ENCODE data around the gene RPL35.
"Not testable (repeated sequence)": the region's sequence is repeated elsewhere in the genome, so short reads cannot be mapped to it uniquely, and the experiment has no call there.

Gene RPL35

DNA sequence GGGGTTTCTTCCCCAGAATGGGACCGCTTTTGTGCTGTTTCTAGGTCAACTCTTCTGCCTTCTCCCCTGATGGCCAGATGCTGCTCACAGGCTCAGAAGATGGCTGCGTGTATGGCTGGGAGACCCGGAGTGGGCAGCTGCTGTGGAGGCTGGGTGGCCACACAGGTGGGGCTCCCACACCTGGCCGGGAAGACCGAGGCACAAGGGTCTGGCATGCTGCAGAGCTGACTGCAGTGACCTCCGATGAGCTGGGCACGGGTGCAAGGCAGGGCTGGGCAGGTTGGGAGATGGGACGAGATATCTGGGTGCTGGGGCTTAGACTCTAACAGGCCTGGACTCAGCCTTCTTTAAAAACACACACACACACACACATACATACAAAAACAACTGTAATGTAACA lies 7.6 kb downstream of the RPL35 start:
- no peak for TF ChIP-seq CTCF (IDR thresholded peaks at IDR 0.05; ENCODE audit: low read depth, low read length, missing control alignments)
- H3K4me3 ChIP-seq (replicated peaks; ENCODE audit: low read depth, low read length): no peak overlapping the region
- DNase-seq (ENCODE audit: extremely low read depth, low read depth): no peak

- no peak for DNase-seq (ENCODE audit: extremely low read depth, low read depth)
- TF ChIP-seq CTCF (IDR thresholded peaks at IDR 0.05; ENCODE audit: low read depth, low read length, missing control alignments): no peak
- H3K4me3 ChIP-seq (replicated peaks; ENCODE audit: low read depth, low read length): peak overlapping the region; percentile 46
Measured at GRCh38 chr9:124853605-124854143, 8.1 kb downstream of the RPL35 start.

- peak; percentile 84 for TF ChIP-seq CTCF (IDR thresholded peaks at IDR 0.05; ENCODE audit: low read depth, low read length, missing control alignments)
- H3K4me3 ChIP-seq (replicated peaks; ENCODE audit: low read depth, low read length): peak within 1 kb of the TSS; percentile 46
- no peak for DNase-seq (ENCODE audit: extremely low read depth, low read depth)
Measured at GRCh38 chr9:124852829-124853531, 8.8 kb downstream of the RPL35 start, which contains the start of gene WDR38. Gene WDR38, plus strand, starts transcription at chr9:124853460. Its CDS starts 72 bp downstream, at chr9:124853532.

DNA sequence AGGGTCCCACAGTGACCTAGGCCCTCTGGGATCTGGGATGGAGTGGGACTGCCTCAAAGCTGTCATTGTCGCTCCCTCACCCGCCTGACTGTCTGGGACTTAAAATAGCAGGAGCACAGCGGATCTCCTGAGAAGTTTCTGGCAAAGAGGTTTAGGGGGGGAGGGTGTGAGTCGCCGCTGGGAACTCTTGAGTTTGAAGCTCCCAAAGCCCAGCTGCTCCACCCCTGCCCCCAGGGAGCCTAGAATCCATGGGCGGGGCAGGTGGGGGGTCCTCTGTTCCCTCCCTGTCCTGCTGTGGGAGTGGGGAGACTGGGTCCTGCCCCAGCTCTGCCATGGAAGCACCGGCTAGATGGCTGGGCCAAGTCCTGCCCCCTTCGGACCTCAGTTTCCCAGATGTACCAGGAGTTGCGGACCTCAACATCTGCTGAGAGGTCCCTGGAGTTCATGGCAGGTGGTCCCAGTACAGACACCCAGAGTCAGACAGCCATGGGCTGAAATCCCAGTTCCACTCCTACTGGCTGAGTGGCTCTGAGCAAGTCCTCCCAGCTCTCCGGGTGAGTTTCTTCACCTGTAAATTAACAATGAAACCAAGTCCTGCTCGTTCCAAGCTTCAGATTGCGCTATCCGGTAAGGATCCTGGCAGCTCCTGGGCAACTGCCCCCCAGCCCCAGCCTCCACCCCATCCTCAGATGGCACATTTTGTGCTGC lies 9.5 kb downstream of the RPL35 start:
- peak overlapping the region; percentile 46; the same call in 1 of the 2 replicates for H3K4me3 ChIP-seq (replicated peaks; ENCODE audit: low read depth, low read length)
- no peak for TF ChIP-seq CTCF (IDR thresholded peaks at IDR 0.05; ENCODE audit: low read depth, low read length, missing control alignments)
- DNase-seq (ENCODE audit: extremely low read depth, low read depth): no peak

DNA sequence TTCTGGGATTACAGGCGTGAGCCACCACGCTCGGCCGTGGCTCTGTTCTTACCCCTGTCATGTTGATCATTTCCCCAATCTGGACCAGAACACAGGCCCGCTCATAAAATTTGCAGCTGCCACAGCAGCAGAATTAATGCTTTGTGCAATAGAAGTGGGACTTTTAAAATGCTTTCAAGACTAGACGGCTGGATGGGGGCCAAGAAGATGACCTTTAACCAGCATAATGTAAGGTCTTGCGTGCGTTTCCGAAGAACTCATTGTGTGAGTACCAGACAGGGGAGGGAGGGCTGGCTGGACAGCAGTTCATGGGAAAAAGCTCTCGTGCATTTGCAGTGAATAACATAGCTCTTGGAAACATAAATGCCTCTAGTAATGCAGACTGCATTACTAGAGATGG lies 12.0 kb downstream of the RPL35 start:
- TF ChIP-seq CTCF (IDR thresholded peaks at IDR 0.05; ENCODE audit: low read depth, low read length, missing control alignments): no peak
- no peak overlapping the region for H3K4me3 ChIP-seq (replicated peaks; ENCODE audit: low read depth, low read length)
- no peak for DNase-seq (ENCODE audit: extremely low read depth, low read depth)

GRCh38 chr9:124846969-124847368 lies 14.8 kb downstream of the RPL35 start:
- no peak for TF ChIP-seq CTCF (IDR thresholded peaks at IDR 0.05; ENCODE audit: low read depth, low read length, missing control alignments)
- no peak overlapping the region for H3K4me3 ChIP-seq (replicated peaks; ENCODE audit: low read depth, low read length)
- DNase-seq (ENCODE audit: extremely low read depth, low read depth): no peak

- not testable (repeated sequence) for DNase-seq (ENCODE audit: extremely low read depth, low read depth); H3K4me3 ChIP-seq (replicated peaks; ENCODE audit: low read depth, low read length)
Measured at GRCh38 chr9:124846467-124846866, 15.3 kb downstream of the RPL35 start.

Data from HFF-Myc (cell line).